ENCODE results near the gene S100P. TPM values are rescaled to one million over a fixed set of nuclear protein-coding genes. Genes with fewer than 3 reads are reported as not detected.

Gene S100P
- total RNA-seq, 4 donors from 2014 or later = 1.5 to 3.3 TPM; not detected in 2

DNA sequence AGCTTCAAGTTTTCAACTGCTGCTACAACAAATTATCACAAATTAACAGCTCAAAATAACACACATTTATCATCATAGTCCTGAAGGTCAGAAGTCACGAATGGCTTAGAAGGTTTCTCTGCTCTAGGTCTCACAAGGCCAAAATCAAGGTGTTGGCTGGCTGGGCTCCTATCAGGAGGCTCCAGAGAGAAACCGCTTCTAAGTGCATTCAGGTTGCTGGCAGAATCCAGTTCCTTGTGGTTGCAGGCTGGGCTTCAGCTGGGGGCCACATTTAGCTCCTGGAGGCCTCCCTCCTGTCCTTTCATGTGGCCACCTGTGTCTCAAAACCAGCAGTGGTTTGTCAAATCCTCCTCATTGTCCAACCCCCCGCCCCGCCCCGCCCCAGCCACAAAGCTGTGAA, 37.8 kb upstream of the S100P start:
- Histone ChIP-seq H3K9me3 (no peaks in the 10 kb centered on the region), H3K4me1 (peaks cover 0 to 3% (median 0%) of the 10 kb centered on the region in 4 donors), H3K36me3 (no peaks in the 10 kb centered on the region), H3K4me3 (no peak overlapping the region), H3K27ac (no peak overlapping the region), H3K27me3 (no peaks in the 10 kb centered on the region)
- TF ChIP-seq POLR2A (IDR thresholded peaks at IDR 0.05) = no peak
- TF ChIP-seq, protein P1, sequence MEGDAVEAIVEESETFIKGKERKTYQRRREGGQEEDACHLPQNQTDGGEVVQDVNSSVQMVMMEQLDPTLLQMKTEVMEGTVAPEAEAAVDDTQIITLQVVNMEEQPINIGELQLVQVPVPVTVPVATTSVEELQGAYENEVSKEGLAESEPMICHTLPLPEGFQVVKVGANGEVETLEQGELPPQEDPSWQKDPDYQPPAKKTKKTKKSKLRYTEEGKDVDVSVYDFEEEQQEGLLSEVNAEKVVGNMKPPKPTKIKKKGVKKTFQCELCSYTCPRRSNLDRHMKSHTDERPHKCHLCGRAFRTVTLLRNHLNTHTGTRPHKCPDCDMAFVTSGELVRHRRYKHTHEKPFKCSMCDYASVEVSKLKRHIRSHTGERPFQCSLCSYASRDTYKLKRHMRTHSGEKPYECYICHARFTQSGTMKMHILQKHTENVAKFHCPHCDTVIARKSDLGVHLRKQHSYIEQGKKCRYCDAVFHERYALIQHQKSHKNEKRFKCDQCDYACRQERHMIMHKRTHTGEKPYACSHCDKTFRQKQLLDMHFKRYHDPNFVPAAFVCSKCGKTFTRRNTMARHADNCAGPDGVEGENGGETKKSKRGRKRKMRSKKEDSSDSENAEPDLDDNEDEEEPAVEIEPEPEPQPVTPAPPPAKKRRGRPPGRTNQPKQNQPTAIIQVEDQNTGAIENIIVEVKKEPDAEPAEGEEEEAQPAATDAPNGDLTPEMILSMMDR (IDR thresholded peaks at IDR 0.05) = no peak
- no peak for DNase-seq

DNA sequence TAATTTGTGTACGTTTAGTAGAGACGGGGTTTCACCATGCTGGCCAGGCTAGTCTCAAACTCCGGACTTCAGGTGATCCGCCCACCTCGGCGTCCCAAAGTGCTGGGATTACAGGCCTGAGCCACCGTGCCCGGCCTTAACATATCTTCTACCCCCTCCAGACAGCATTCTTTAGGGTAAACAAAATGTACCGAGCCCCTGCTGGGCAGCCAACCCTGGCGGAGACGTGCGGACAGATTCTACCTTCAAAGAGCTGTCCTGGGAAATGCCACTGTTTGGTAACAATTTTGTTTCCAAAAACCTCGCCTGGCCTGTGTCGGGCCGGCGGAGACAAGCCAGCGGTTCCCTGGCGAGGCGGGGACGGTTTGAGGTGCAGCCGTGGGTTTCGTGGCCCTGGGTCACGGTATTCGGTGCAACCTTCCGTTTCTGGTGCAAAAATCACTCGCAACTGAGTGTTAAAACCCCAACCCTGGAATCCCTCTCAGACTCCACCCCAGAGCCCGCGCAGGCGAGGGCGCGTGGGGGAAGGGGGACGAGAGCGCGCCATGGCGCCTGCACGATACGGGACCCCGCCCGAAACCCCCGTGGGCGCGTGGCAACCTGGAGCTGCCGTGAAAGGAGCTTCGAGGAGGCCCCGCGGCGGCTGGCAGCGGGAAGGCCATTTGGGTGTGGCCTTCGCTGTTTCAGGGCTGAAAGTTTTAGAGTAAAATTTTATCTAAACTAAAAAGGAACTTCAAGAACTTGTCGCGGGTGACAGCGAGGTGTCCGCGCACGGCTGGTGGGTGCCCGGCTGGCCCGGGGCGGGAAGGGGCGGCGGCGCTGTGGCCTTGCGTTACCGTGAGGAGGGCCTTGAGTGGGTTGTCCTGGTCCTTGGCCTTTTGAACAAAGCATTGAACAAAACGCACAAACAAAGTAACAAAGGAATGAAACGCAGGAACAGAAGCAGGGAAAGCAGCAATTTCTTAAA, 36.2 kb upstream of the S100P start:
- Histone ChIP-seq H3K4me3 (no peak overlapping the region), H3K27ac (no peak overlapping the region)
- no peak for DNase-seq

DNA sequence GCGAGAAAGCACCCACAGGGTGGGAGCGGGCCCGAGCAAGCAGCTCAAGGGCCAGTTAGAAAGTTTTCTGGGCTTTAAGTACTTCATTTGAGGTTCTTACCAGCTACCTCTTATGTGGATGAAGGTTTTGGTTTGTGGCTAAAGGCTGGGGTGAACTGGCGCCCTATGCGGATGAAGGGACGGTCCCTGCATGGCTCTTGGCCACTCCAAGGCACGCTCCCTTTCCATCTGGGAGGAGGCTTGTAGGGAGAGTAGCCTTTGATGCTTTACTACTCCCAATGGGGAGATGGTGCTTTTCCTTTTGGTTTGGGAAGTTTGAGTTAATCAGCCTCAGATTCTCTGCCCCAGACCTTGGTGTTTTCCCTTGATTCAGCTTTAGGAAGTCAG, 35.5 kb upstream of the S100P start:
- no peak for DNase-seq
- Histone ChIP-seq H3K4me3 (peak overlapping the region in 2 of 4 donors; percentile 32 to 45), H3K36me3 (no peaks in the 10 kb centered on the region), H3K4me1 (peaks cover 0 to 3% (median 0%) of the 10 kb centered on the region in 4 donors), H3K27me3 (no peaks in the 10 kb centered on the region), H3K27ac (peak overlapping the region in 1 of 4 donors; percentile 23), H3K9me3 (no peaks in the 10 kb centered on the region)
- TF ChIP-seq, protein P1 (IDR thresholded peaks at IDR 0.05) = no peak
- no peak for TF ChIP-seq POLR2A (IDR thresholded peaks at IDR 0.05)

More for the DNA sequence above, 36.2 kb upstream of the S100P start:
- TF ChIP-seq, protein P1 (IDR thresholded peaks at IDR 0.05) = no peak
- no peak for TF ChIP-seq POLR2A (IDR thresholded peaks at IDR 0.05)
- Histone ChIP-seq H3K27me3 (no peaks in the 10 kb centered on the region), H3K4me1 (peaks cover 0 to 3% (median 0%) of the 10 kb centered on the region in 4 donors), H3K9me3 (no peaks in the 10 kb centered on the region), H3K36me3 (no peaks in the 10 kb centered on the region)

DNA sequence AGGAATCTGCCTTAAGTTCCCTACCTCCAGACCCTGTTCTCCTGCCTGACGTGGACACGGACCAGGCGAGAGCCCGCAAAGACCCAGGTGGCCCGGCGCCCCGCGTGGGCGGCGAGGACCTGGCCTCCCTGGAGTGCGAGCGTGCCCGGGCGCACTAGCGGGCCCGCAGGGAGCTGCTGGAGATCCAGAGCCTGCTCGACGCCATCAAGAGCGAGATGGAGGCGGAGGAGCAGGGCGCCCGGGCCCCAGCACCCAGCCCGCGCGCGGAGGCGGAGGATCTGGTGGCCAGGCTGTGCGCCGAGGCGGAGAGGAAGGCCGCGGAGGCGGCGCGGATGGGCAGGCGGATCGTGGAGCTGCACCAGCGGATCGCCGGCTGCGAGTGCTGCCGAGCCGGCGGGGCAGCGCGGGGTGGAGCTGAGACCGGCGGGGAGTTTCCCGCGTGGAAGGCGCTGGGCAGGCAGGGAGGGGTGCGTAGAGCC, 35.0 kb upstream of the S100P start:
- H3K36me3 ChIP-seq = no peaks in the 10 kb centered on the region
- DNase-seq = peak in 1 of 3 donors; percentile 52
- peak overlapping the region; percentile 31 to 47 (median 38) for H3K4me3 ChIP-seq
- TF ChIP-seq POLR2A (IDR thresholded peaks at IDR 0.05) = no peak
- TF ChIP-seq, protein P1 (IDR thresholded peaks at IDR 0.05) = no peak
- H3K27ac ChIP-seq = peak overlapping the region in 2 of 4 donors; percentile 23 to 57
- H3K9me3 ChIP-seq = no peaks in the 10 kb centered on the region
- peaks cover 0 to 3% (median 0%) of the 10 kb centered on the region in 4 donors for H3K4me1 ChIP-seq
- H3K27me3 ChIP-seq = no peaks in the 10 kb centered on the region

DNA sequence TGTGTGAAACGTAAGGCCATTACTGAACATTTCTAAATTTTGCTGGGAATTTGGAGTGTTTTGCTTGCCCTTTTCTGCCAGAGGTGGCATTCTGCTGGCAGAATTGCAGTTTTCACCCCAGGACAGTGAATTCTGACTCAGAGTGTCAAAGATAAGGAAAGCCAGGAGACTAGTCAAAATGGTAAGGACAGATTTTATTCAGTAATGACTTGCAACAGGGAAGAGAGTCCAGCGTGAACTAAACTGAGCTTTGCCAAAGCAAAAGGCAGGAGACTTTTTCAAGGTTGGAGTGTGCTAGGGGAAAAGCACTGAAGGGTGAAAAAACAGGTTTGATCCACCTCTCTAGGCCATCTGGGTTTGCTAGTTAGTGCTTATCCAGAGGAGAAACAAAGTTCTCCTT, 33.8 kb upstream of the S100P start:
- Histone ChIP-seq H3K27me3 (no peaks in the 10 kb centered on the region), H3K4me1 (peaks cover 0 to 4% (median 2%) of the 10 kb centered on the region in 4 donors), H3K27ac (no peak overlapping the region), H3K36me3 (no peaks in the 10 kb centered on the region), H3K4me3 (no peak overlapping the region), H3K9me3 (no peaks in the 10 kb centered on the region)
- no peak for TF ChIP-seq POLR2A (IDR thresholded peaks at IDR 0.05)
- TF ChIP-seq, protein P1 (IDR thresholded peaks at IDR 0.05) = no peak
- DNase-seq = no peak
